K562 (cell line): ENCODE results near the gene ZNF354B. TPM values are rescaled to one million over a fixed set of nuclear protein-coding genes. Genes with fewer than 3 reads are reported as not detected.
A peak's percentile ranks its signal among the peaks of the same experiment; 100 is the strongest.

Experiments
- ATF1 ChIP-seq, 2 experiments: fragments of 450-650 bp in 1 of 2; IDR thresholded peaks; 2 replicates each; pipeline ENCODE4 v1.6.1; 2016; ENCODE audit warnings: missing compliant biosample characterization in 1 of 2, missing genetic modification characterization in 1 of 2
- FOXP1 ChIP-seq: sonication (generic); formaldehyde crosslinking; IDR thresholded peaks from 2 replicates; pipeline ENCODE4 v1.8.0; 2022; ENCODE audit warnings: mild to moderate bottlenecking, missing genetic modification reagents
- FOXP4 ChIP-seq: sonication (generic); formaldehyde crosslinking; IDR thresholded peaks from 2 replicates; pipeline ENCODE4 v1.8.0; 2022; ENCODE audit warnings: mild to moderate bottlenecking, missing genetic modification reagents, borderline replicate concordance
- GATAD2B ChIP-seq: fragments of 450-650 bp; IDR thresholded peaks from 2 replicates; pipeline ENCODE4 v1.6.1; 2017; ENCODE audit warnings: mild to moderate bottlenecking, borderline replicate concordance
- LCOR ChIP-seq: sonication (generic); formaldehyde crosslinking; IDR thresholded peaks from 2 replicates; pipeline ENCODE4 v1.8.0; 2022; ENCODE audit warnings: mild to moderate bottlenecking, missing genetic modification reagents
- NFIX ChIP-seq: fragments of 250-450 bp; sonication (Bioruptor Pico); IDR thresholded peaks from 2 replicates; pipeline ENCODE4 v1.4.0; 2020; ENCODE audit warnings: low read depth, mild to moderate bottlenecking, moderate library complexity
- TAF1 ChIP-seq: IDR thresholded peaks from 2 replicates; pipeline ENCODE4 v1.6.1; 2011; ENCODE audit warnings: mild to moderate bottlenecking, low read length, moderate library complexity; ENCODE audit not compliant: insufficient read depth, control insufficient read depth, severe bottlenecking; ENCODE audit errors: extremely low read depth
- ZNF584 ChIP-seq: fragments of 200-800 bp; sonication (Bioruptor generic); IDR thresholded peaks from 2 replicates; pipeline ENCODE4 v1.6.1; 2016; ENCODE audit warnings: low read depth, mild to moderate bottlenecking, missing genetic modification characterization, missing compliant biosample characterization
- ZNF77 ChIP-seq: fragments of 250-450 bp; sonication (Bioruptor Pico); IDR thresholded peaks from 2 replicates; pipeline ENCODE4 v1.5.0; 2020
- polyA plus RNA-seq, 8 experiments: library from polyadenylated mRNA; depleted of rRNA in 4 of 8; stranded (reverse) in 5 of 8; unstranded in 3 of 8; fragments of >200 nt; fragmentation: Nextera tagmentation in 2 of 8; fragmentation: Illumina TruSeq in 1 of 8; extraction: Ambion mirVana in 2 of 8; extraction: Trizol in 1 of 8; gene quantifications; 2 replicates each; pipeline versions ENCODE4 v1.2.1 to v1.2.3, GENCODE V29; 2011 to 2014; ENCODE audit warnings: inconsistent platforms in 1 of 8, missing spikeins in 1 of 8
- total RNA-seq, 7 experiments: library from RNA; depleted of rRNA in 6 of 7; stranded (reverse); fragments of >200 nt in 6 of 7; fragmentation: Illumina TruSeq in 2 of 7; extraction: Trizol in 2 of 7; gene quantifications; 2 replicates each; pipeline versions ENCODE4 v1.2.1 to v1.2.3, GENCODE V29; 2011 to 2021; ENCODE audit warnings: low replicate concordance in 1 of 7
- TF ChIP-seq, protein P1 (sequence below): sonication (generic); formaldehyde crosslinking; IDR thresholded peaks from 2 replicates; pipeline ENCODE4 v1.8.0; 2023; ENCODE audit warnings: missing genetic modification reagents, mild to moderate bottlenecking, borderline replicate concordance
- TF ChIP-seq, protein P2 (sequence below): fragments of 450-650 bp; IDR thresholded peaks from 2 replicates; pipeline ENCODE4 v1.6.1; 2018; ENCODE audit not compliant: partially characterized antibody
- TF ChIP-seq, protein P3 (sequence below): fragments of 450-650 bp; formaldehyde crosslinking; IDR thresholded peaks from 2 replicates; pipeline ENCODE4 v1.4.0; 2020; ENCODE audit warnings: mild to moderate bottlenecking, moderate library complexity

ZNF354B gene
- total and polyA plus RNA-seq, 9 of the 15 experiments (the other 6 are each of a cell fraction or from before 2014, with no cell fraction given), result 1.8 to 18.3 (median 11.2) TPM

DNA sequence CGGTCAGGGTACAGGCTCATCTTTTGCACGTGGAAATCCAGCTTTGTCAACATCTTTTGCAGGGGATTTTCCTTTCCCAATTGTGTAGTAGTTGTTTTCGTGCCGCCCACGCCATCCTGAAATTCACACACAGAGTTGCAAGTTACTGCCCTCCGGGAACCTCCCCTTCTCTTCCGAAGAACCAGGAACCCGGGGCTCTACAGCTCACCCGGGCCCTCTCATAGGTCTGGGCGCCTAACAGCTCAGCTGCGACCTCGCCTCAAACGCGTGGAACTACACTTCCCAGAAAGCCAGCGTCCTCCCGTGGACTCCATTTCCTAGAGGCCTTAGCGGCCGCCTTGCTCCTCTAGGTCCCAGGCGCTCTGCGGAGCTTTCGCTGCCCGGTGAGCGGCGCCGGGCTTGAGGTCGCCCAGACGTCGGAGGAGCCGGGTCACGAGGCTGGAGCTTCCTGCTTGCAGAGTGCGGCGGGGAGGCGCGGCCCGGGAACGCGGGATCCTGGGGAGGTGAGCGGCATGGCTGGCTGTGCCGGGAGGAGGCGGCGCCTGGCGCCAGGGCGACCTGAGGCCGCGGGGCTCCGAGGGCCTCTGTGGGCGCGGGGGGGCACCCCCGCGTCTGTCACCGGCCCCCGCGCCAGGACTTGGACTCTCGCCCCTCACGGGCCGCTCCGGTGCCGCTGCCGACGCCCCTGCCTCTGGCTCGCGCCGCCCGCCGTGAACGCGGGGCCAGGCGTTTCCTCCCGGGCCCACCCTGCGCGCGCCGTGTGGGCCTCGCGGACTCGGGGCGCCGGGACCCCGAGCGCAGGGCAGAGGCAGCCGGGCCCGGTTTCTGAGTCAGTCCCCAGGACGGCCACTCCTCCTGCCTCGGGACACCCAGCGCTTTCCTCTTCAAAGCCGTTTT, at the start of gene ZNF354B (continued):
- TF ChIP-seq FOXP1 (CRISPR knock-in tag) (peak; percentile 55; the same call in 1 of the 2 replicates), ATF1 (CRISPR knock-in tag; IDR thresholded peaks at IDR 0.05) (no peak), ATF1 (tag; IDR thresholded peaks at IDR 0.05) (peak; percentile 69), GATAD2B (peak; percentile 84), ZNF77 (CRISPR knock-in tag) (no peak), ZNF584 (CRISPR knock-in tag) (0 out of 2 replicates have a peak, but pooled peaks have one; percentile 24), LCOR (peak; percentile 76; the same call in 1 of the 2 replicates), FOXP4 (CRISPR knock-in tag) (no peak), TAF1 (peak; percentile 68), NFIX (no peak)
- TF ChIP-seq, protein P1, sequence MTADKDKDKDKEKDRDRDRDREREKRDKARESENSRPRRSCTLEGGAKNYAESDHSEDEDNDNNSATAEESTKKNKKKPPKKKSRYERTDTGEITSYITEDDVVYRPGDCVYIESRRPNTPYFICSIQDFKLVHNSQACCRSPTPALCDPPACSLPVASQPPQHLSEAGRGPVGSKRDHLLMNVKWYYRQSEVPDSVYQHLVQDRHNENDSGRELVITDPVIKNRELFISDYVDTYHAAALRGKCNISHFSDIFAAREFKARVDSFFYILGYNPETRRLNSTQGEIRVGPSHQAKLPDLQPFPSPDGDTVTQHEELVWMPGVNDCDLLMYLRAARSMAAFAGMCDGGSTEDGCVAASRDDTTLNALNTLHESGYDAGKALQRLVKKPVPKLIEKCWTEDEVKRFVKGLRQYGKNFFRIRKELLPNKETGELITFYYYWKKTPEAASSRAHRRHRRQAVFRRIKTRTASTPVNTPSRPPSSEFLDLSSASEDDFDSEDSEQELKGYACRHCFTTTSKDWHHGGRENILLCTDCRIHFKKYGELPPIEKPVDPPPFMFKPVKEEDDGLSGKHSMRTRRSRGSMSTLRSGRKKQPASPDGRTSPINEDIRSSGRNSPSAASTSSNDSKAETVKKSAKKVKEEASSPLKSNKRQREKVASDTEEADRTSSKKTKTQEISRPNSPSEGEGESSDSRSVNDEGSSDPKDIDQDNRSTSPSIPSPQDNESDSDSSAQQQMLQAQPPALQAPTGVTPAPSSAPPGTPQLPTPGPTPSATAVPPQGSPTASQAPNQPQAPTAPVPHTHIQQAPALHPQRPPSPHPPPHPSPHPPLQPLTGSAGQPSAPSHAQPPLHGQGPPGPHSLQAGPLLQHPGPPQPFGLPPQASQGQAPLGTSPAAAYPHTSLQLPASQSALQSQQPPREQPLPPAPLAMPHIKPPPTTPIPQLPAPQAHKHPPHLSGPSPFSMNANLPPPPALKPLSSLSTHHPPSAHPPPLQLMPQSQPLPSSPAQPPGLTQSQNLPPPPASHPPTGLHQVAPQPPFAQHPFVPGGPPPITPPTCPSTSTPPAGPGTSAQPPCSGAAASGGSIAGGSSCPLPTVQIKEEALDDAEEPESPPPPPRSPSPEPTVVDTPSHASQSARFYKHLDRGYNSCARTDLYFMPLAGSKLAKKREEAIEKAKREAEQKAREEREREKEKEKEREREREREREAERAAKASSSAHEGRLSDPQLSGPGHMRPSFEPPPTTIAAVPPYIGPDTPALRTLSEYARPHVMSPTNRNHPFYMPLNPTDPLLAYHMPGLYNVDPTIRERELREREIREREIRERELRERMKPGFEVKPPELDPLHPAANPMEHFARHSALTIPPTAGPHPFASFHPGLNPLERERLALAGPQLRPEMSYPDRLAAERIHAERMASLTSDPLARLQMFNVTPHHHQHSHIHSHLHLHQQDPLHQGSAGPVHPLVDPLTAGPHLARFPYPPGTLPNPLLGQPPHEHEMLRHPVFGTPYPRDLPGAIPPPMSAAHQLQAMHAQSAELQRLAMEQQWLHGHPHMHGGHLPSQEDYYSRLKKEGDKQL (CRISPR knock-in tag), result 0 out of 2 replicates have a peak, but pooled peaks have one; percentile 29
- TF ChIP-seq, protein P2, sequence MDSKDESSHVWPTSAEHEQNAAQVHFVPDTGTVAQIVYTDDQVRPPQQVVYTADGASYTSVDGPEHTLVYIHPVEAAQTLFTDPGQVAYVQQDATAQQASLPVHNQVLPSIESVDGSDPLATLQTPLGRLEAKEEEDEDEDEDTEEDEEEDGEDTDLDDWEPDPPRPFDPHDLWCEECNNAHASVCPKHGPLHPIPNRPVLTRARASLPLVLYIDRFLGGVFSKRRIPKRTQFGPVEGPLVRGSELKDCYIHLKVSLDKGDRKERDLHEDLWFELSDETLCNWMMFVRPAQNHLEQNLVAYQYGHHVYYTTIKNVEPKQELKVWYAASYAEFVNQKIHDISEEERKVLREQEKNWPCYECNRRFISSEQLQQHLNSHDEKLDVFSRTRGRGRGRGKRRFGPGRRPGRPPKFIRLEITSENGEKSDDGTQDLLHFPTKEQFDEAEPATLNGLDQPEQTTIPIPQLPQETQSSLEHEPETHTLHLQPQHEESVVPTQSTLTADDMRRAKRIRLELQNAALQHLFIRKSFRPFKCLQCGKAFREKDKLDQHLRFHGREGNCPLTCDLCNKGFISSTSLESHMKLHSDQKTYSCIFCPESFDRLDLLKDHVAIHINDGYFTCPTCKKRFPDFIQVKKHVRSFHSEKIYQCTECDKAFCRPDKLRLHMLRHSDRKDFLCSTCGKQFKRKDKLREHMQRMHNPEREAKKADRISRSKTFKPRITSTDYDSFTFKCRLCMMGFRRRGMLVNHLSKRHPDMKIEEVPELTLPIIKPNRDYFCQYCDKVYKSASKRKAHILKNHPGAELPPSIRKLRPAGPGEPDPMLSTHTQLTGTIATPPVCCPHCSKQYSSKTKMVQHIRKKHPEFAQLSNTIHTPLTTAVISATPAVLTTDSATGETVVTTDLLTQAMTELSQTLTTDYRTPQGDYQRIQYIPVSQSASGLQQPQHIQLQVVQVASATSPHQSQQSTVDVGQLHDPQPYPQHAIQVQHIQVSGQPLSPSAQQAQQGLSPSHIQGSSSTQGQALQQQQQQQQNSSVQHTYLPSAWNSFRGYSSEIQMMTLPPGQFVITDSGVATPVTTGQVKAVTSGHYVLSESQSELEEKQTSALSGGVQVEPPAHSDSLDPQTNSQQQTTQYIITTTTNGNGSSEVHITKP, result peak; percentile 46
- TF ChIP-seq, protein P3, sequence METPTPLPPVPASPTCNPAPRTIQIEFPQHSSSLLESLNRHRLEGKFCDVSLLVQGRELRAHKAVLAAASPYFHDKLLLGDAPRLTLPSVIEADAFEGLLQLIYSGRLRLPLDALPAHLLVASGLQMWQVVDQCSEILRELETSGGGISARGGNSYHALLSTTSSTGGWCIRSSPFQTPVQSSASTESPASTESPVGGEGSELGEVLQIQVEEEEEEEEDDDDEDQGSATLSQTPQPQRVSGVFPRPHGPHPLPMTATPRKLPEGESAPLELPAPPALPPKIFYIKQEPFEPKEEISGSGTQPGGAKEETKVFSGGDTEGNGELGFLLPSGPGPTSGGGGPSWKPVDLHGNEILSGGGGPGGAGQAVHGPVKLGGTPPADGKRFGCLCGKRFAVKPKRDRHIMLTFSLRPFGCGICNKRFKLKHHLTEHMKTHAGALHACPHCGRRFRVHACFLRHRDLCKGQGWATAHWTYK (CRISPR knock-in tag), result 0 out of 2 replicates have a peak, but pooled peaks have one; percentile 47
